Ovary (tissue), 3 donors: ENCODE data around the gene BMP4.

Experiments
- CTCF ChIP-seq, 3 donors: fragments of 450-650 bp in 2 of 3; fragments of 200-600 bp in 1 of 3; IDR thresholded peaks; one replicate each; pipeline versions ENCODE4 v1.5.1 to v1.8.0; 2016 to 2022; ENCODE audit warnings: antibody characterized with exemption in 3 of 3, mild to moderate bottlenecking in 1 of 3
- POLR2A ChIP-seq: fragments of 450-650 bp; IDR thresholded peaks from one replicate; pipeline ENCODE4 v1.6.1; 2017; ENCODE audit warnings: antibody characterized with exemption, mild to moderate bottlenecking, moderate library complexity
- donor health status: DM: no; HTN: no; CAD: no.

- no peak for TF ChIP-seq CTCF (IDR thresholded peaks at IDR 0.05)
- no peak for TF ChIP-seq POLR2A
These were observed 56.1 kb downstream of the BMP4 start for GRCh38 chr14:53900499-53900898.
